ENCODE results near the gene ARPP19. TPM values are rescaled to one million over a fixed set of nuclear protein-coding genes. Genes with fewer than 3 reads are reported as not detected.
"Not testable (repeated sequence)": the region's sequence is repeated elsewhere in the genome, so short reads cannot be mapped to it uniquely, and the experiment has no call there.

ARPP19 gene
- total RNA-seq, 1 donor from 2014 or later, result 179 TPM

GRCh38 chr15:52515343-52515742 lies 53.5 kb downstream of the ARPP19 start:
- intact Hi-C loops (cut with micrococcal nuclease), result no loop called here

GRCh38 chr15:52514482-52514881 lies 54.3 kb downstream of the ARPP19 start:
- intact Hi-C loops (cut with micrococcal nuclease), result no loop called here

- intact Hi-C loops (cut with micrococcal nuclease), result not testable (repeated sequence)
Measured at GRCh38 chr15:52512869-52513268, 56.0 kb downstream of the ARPP19 start.

DNA sequence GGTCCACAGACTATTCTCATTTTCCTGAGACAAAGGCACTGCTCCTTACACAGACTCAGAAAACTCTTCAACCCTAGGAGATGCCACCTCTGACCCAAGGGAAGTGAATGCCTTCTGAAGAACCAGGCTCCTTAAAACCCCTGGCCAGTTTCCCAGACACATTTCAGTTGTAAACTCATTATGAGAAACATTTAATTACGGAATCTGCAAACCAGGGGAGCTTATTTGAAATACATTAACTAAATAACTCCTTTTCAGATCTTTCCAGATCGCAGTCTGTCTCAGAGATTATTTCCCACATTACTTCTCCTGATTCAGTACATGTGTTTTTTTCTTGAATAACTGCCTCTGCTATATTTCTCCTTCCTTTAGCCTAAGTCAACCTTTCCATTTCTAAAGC lies 57.7 kb downstream of the ARPP19 start:
- intact Hi-C loops (cut with micrococcal nuclease), result no loop called here

- intact Hi-C loops (cut with micrococcal nuclease), result no loop called here
Measured at GRCh38 chr15:52509500-52510245, 59.2 kb downstream of the ARPP19 start.

GRCh38 chr15:52506549-52506948 lies 62.3 kb downstream of the ARPP19 start:
- intact Hi-C loops (cut with micrococcal nuclease), result no loop called here

- intact Hi-C loops (cut with micrococcal nuclease), result no loop called here
Measured at GRCh38 chr15:52505151-52505550, 63.7 kb downstream of the ARPP19 start.

GRCh38 chr15:52503788-52504496 lies 64.9 kb downstream of the ARPP19 start:
- intact Hi-C loops (cut with micrococcal nuclease), result no loop called here

DNA sequence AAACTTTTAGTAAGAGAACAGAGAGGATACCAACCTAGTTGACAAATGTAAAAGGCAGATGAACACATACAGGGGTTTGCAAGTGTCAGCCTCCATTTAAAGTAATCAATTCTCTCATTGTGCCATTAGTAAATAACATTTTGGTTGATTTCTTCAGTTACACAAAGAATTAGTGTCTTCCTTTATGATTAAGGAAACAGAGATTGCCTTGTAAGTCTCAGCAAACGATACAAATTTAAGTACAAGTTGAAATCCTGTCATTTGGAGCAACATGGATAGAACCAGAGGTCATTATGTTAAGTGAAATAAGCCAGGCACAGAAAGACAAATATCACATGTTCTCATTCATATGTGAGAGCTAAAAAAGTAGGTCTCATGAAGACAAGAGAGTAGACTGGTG lies 66.2 kb downstream of the ARPP19 start:
- intact Hi-C loops (cut with micrococcal nuclease), result no loop called here

- intact Hi-C loops (cut with micrococcal nuclease), result no loop called here
Measured at GRCh38 chr15:52499506-52499905, 69.3 kb downstream of the ARPP19 start.

DNA sequence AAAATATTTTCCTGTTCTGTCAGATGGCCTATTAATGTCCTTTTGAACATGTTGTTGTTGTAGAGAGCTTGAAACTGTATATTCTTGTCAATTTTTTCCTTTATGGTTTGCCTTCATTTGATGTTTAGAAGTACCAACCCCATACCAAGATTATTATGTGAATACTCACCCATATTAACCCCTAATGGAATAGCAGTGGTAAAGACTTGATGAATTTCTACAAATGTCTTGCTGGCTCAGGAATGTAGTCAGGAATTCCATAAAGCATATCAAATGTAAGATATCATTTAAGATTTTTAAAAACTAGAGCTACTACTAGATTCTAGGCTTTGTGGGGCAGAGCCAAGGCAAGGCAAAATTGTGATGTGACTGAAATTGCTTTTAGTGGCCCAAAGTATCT lies 70.1 kb downstream of the ARPP19 start:
- intact Hi-C loops (cut with micrococcal nuclease), result no loop called here

Other genes with a start within 250 kb of the ARPP19 start
- 30.8 and 31.4 TPM in 2 replicates for gene MYO5A, start 40.1 kb downstream of the ARPP19 start, total RNA-seq
- 23.5 and 26.8 TPM in 2 replicates for gene ATOSA, start 110.4 kb upstream of the ARPP19 start, total RNA-seq
- gene ONECUT1, start 221.3 kb upstream of the ARPP19 start, total RNA-seq, result not detected in 2 replicates